NCI-H345 treated with DMSO at 0.1 percent for 48 hours (cell line): Measurements from ENCODE around the gene CAPRIN1.
"Not testable (repeated sequence)": the region's sequence is repeated elsewhere in the genome, so short reads cannot be mapped to it uniquely, and the experiment has no call there.

Experiments used
- DNase-seq: peaks from one replicate; lab custom pipeline; 2025; ENCODE audit not compliant: unreplicated experiment; lab: John Stamatoyannopoulos, UW

CAPRIN1 gene

GRCh38 chr11:34050581-34051348, 766 bp upstream of the CAPRIN1 start:
- DNase-seq = peak; percentile 64

- DNase-seq = peak; percentile 72
Measured at GRCh38 chr11:34052036-34052607, 591 bp downstream of the CAPRIN1 start.

GRCh38 chr11:34052608-34053160, 1.2 kb downstream of the CAPRIN1 start:
- no peak for DNase-seq

- DNase-seq = peak; percentile 27
Measured at GRCh38 chr11:34053161-34053686, 1.7 kb downstream of the CAPRIN1 start.

GRCh38 chr11:34054351-34054750, 2.8 kb downstream of the CAPRIN1 start:
- not testable (repeated sequence) for DNase-seq

GRCh38 chr11:34055218-34056000, 3.9 kb downstream of the CAPRIN1 start:
- DNase-seq = no peak

GRCh38 chr11:34056672-34057071, 5.1 kb downstream of the CAPRIN1 start:
- DNase-seq = no peak

- no peak for DNase-seq
Measured at GRCh38 chr11:34063061-34063795, 11.7 kb downstream of the CAPRIN1 start.

- no peak for DNase-seq
Measured at GRCh38 chr11:34064291-34064690, 12.8 kb downstream of the CAPRIN1 start.

GRCh38 chr11:34065505-34066203, 14.1 kb downstream of the CAPRIN1 start:
- DNase-seq = no peak

GRCh38 chr11:34066766-34067165, 15.2 kb downstream of the CAPRIN1 start:
- DNase-seq = not testable (repeated sequence)

- no peak for DNase-seq
Measured at GRCh38 chr11:34067383-34068065, 16.0 kb downstream of the CAPRIN1 start.

GRCh38 chr11:34068111-34068510, 16.6 kb downstream of the CAPRIN1 start:
- DNase-seq = no peak

GRCh38 chr11:34071306-34071705, 19.8 kb downstream of the CAPRIN1 start:
- DNase-seq = not testable (repeated sequence)

GRCh38 chr11:34072041-34072440, 20.5 kb downstream of the CAPRIN1 start:
- no peak for DNase-seq

GRCh38 chr11:34072832-34073231, 21.3 kb downstream of the CAPRIN1 start:
- no peak for DNase-seq

- no peak for DNase-seq
Measured at GRCh38 chr11:34074391-34074790, 22.9 kb downstream of the CAPRIN1 start.

- no peak for DNase-seq
Measured at GRCh38 chr11:34075178-34075820, 23.8 kb downstream of the CAPRIN1 start.

- no peak for DNase-seq
Measured at GRCh38 chr11:34080609-34081008, 29.1 kb downstream of the CAPRIN1 start.
